Right hindlimb (tissue), 1 donor: ENCODE data around the gene ZNF444.

Experiments
- DNase-seq: peaks from one replicate; pipeline ENCODE4 v3.0.0-alpha.2; 2018

Gene ZNF444

GRCh38 chr19:56107626-56108351, 33.3 kb upstream of the ZNF444 start:
- DNase-seq, result no peak

- peak; percentile 84 for DNase-seq
Measured at GRCh38 chr19:56108447-56109195, 32.5 kb upstream of the ZNF444 start.

GRCh38 chr19:56109226-56109625, 31.9 kb upstream of the ZNF444 start:
- no peak for DNase-seq

GRCh38 chr19:56110515-56111448, 30.3 kb upstream of the ZNF444 start:
- DNase-seq, result no peak

- no peak for DNase-seq
Measured at GRCh38 chr19:56111601-56112312, 29.3 kb upstream of the ZNF444 start.

- no peak for DNase-seq
Measured at GRCh38 chr19:56112313-56112709, 28.8 kb upstream of the ZNF444 start.

- DNase-seq, result no peak
Measured at GRCh38 chr19:56113074-56113632, 27.9 kb upstream of the ZNF444 start.

GRCh38 chr19:56114051-56114777, 26.9 kb upstream of the ZNF444 start:
- DNase-seq, result no peak

GRCh38 chr19:56114778-56115110, 26.3 kb upstream of the ZNF444 start:
- DNase-seq, result no peak

GRCh38 chr19:56115490-56115889, 25.6 kb upstream of the ZNF444 start:
- DNase-seq, result no peak

GRCh38 chr19:56116606-56117005, 24.5 kb upstream of the ZNF444 start:
- DNase-seq, result no peak

- DNase-seq, result no peak
Measured at GRCh38 chr19:56117376-56117884, 23.7 kb upstream of the ZNF444 start.

- DNase-seq, result no peak
Measured at GRCh38 chr19:56117889-56118288, 23.2 kb upstream of the ZNF444 start.

GRCh38 chr19:56118666-56119581, 22.2 kb upstream of the ZNF444 start:
- DNase-seq, result no peak

GRCh38 chr19:56119582-56119978, 21.5 kb upstream of the ZNF444 start:
- no peak for DNase-seq

GRCh38 chr19:56120002-56120370, 21.1 kb upstream of the ZNF444 start:
- no peak for DNase-seq

- peak; percentile 75 for DNase-seq
Measured at GRCh38 chr19:56120371-56121179, 20.5 kb upstream of the ZNF444 start.

- DNase-seq, result peak; percentile 99
Measured at GRCh38 chr19:56121180-56122167, 19.6 kb upstream of the ZNF444 start, which contains the start of gene ZNF787. TSS of gene ZNF787 (minus strand) at chr19:56121295. CDS start at chr19:56103217, 18,078 bp downstream.
